Fibroblast of mammary gland (primary cell): ENCODE measurements around the gene PRSS57.

ENCODE experiments used
- DNase-seq: peaks from one replicate; pipeline ENCODE4 v3.0.0-alpha.2; 2010; ENCODE audit warnings: low read depth
- H3K4me3 ChIP-seq: 2 replicates; pipeline ENCODE4 v1.5.1; 2011; ENCODE audit warnings: low read depth, mild to moderate bottlenecking, low read length, moderate library complexity; ENCODE audit not compliant: control insufficient read depth
- TF ChIP-seq, protein P1 (sequence below): conservative IDR thresholded peaks from 2 replicates; pipeline ENCODE4 v1.5.1; 2011; ENCODE audit warnings: low read depth, low read length, inconsistent platforms; ENCODE audit not compliant: control insufficient read depth, insufficient read depth

PRSS57 gene

GRCh38 chr19:652467-653389 lies 42.5 kb downstream of the PRSS57 start:
- TF ChIP-seq, protein P1, sequence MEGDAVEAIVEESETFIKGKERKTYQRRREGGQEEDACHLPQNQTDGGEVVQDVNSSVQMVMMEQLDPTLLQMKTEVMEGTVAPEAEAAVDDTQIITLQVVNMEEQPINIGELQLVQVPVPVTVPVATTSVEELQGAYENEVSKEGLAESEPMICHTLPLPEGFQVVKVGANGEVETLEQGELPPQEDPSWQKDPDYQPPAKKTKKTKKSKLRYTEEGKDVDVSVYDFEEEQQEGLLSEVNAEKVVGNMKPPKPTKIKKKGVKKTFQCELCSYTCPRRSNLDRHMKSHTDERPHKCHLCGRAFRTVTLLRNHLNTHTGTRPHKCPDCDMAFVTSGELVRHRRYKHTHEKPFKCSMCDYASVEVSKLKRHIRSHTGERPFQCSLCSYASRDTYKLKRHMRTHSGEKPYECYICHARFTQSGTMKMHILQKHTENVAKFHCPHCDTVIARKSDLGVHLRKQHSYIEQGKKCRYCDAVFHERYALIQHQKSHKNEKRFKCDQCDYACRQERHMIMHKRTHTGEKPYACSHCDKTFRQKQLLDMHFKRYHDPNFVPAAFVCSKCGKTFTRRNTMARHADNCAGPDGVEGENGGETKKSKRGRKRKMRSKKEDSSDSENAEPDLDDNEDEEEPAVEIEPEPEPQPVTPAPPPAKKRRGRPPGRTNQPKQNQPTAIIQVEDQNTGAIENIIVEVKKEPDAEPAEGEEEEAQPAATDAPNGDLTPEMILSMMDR, result no peak
- H3K4me3 ChIP-seq, result no peak overlapping the region
- DNase-seq, result no peak

DNA sequence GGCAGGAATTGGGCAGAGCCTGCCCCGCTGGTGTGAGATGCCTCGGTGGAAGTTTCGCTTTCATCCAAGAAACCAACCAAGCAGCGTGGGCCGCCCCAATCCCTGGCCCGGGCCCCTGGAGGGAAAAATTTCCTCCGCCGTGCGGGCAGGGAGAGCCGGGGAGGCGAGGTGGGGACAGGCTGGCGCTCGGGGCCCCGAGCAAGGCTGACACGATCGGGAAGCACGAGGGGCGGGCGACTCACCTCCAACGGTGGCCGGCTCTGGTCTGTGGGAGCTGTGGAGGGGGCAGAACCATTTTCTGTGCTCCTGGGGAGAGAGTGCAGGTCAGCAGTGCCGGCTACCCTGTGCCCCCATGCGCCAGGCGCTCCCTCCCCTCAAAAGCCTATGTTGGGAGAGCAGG lies 43.3 kb downstream of the PRSS57 start:
- TF ChIP-seq, protein P1, result no peak
- no peak overlapping the region for H3K4me3 ChIP-seq
- no peak for DNase-seq

DNA sequence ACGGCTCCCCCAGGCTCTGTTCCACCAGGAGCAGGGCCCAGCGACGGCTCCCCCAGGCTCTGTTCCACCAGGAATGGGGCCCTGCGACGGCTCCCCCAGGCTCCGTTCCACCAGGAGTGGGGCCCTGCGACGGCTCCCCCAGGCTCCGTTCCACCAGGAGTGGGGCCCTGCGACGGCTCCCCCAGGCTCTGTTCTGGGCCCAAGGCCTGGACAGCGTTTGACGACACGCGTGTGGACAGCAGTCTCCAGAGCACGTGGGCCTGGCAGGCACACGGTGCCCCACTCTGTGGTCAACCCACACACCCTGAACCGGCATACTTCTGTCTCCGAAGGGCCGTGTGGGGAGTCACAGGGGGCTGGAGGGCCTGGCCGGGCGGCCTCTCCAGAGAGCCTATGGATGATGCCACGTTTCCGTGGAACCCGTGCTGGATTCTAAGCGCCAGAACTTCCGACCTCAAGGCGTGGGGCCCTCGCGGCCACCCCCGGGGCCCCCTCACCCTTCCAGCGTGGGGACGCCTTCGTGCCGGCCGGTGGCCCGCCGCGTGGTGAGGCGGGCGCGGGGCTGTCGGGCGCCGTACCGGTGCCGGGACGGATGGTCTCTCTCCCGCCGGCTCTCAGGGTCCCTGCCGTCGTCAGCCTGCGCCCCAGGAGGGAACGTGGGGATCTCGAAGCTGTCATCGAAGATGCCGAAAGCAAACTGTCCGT lies 44.0 kb downstream of the PRSS57 start:
- no peak for DNase-seq
- no peak overlapping the region for H3K4me3 ChIP-seq
- TF ChIP-seq, protein P1, result no peak

GRCh38 chr19:650121-650520 lies 45.1 kb downstream of the PRSS57 start:
- TF ChIP-seq, protein P1, result no peak
- H3K4me3 ChIP-seq, result no peak overlapping the region
- DNase-seq, result no peak

DNA sequence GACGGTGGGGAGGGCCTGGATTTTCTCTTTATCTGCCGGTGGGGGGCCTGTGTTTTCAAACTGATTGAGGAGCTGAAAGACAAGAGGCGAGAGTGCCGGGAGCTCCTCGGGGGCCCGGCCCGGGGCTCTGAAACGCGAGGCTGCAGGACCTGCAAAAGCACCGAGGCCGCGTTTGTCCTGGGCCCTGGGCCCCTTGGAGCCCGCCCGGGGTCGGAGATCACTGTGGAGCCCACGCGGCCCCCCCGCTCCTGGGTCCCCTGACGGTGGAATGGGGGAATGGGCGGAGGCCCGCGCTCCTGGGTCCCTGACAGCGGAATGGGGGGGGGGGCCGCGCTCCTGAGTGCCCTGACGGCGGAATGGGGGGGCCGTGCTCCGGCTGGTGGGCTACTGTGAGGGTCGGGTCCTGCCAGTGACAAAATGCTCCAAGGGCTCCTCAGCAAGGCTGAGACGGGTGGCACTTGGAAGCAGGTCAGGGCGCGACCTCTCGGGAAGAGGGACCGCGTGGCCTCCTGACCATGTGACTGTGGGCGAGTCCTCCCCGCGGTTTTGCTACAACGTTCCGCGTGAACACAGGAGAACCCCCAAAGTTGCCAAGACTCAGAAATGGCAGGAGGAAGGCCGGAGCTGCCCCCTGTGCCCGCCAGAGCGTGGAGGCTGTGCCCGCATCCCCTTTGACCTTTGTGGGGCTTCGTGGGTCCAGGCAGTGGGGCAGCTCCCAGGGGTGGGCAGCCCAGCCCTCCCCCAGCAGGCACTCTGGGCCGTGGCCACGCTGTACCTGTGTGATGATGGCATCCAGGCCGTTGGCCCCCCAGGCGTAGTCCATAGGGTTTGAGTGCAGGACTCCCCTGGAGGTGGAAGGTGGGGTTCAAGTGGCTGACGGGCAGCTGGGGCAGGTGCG lies 46.1 kb downstream of the PRSS57 start:
- no peak for DNase-seq
- no peak overlapping the region for H3K4me3 ChIP-seq
- TF ChIP-seq, protein P1, result no peak

DNA sequence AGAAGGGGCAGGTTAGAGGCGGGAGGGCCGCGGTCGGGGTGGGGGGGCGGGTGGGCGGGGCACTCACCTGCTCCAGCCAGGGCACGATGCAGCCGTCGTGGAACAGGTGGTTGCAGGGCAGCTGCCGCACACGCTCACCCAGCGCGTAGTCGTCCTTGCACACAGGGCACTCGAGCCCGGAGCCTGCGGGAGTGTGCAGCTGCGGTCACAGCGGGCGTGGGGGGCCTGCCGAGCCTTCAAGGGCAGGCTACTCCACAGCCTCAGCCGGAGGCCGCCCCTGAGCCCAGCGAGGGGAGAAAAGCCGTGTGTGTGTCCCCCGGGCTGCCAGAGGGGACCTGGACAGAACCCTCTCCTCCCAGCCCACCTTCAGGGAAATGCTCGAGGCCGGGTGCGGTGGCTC lies 46.9 kb downstream of the PRSS57 start:
- DNase-seq, result no peak
- H3K4me3 ChIP-seq, result no peak overlapping the region
- TF ChIP-seq, protein P1, result no peak
